GM21390 (cell line): Measurements from ENCODE around the gene DENND4B.
A peak's percentile ranks its signal among the peaks of the same experiment; 100 is the strongest.

ENCODE experiments used
- ATAC-seq: cut with Tn5 transposase; IDR thresholded peaks from one replicate; pipeline ENCODE4 v1.9.1; 2021; ENCODE audit not compliant: unreplicated experiment

The DENND4B gene

DNA sequence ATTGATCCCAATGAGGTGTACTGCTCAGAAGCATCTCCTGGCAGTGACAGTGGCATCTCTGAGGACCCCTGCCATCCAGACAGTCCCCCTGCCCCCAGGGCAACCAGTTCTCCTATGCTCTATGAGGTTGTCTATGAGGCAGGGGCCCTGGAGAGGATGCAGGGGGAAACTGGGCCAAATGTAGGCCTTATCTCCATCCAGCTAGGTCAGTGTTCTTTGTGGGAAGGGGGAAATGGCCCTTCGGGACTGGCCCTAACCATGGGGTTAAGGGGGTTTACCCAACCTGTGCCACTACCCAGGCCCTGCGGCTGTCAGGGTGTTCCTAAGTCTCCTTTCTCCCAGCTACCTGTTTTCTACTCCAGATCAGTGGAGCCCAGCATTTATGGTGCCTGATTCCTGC, 22.5 kb upstream of the DENND4B start:
- ATAC-seq, result no peak

DNA sequence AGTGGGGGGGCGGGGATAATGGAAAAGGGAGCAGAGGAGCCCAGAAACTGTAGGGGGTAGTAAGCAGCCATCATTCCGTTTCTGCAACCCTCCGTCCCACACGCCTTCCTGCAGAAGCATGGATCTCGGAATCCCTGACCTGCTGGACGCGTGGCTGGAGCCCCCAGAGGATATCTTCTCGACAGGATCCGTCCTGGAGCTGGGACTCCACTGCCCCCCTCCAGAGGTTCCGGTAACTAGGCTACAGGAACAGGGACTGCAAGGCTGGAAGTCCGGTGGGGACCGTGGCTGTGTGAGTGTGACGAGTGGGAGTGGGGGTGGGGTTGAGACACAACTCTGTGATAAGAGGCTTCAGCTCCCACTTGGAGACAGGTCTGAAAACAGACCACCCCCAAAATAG, 21.9 kb upstream of the DENND4B start:
- no peak for ATAC-seq

DNA sequence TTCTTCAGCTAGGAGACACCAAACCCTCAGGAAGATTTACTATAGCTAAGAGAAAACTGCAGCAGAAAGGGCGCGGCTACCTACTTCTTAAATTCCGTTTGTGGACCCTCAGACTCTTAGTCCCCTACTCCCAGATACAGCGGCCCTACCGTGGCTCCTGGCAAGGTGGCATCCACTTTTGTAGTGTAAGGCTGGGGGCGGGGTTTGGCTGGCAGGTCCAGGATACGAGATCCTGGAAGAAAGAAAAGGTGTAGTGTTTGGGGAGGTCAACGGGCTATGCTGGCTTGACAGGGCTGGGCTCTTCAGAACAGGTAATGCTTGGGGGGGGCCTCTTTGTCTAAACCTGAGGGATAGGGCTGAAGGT, 21.5 kb upstream of the DENND4B start:
- no peak for ATAC-seq

DNA sequence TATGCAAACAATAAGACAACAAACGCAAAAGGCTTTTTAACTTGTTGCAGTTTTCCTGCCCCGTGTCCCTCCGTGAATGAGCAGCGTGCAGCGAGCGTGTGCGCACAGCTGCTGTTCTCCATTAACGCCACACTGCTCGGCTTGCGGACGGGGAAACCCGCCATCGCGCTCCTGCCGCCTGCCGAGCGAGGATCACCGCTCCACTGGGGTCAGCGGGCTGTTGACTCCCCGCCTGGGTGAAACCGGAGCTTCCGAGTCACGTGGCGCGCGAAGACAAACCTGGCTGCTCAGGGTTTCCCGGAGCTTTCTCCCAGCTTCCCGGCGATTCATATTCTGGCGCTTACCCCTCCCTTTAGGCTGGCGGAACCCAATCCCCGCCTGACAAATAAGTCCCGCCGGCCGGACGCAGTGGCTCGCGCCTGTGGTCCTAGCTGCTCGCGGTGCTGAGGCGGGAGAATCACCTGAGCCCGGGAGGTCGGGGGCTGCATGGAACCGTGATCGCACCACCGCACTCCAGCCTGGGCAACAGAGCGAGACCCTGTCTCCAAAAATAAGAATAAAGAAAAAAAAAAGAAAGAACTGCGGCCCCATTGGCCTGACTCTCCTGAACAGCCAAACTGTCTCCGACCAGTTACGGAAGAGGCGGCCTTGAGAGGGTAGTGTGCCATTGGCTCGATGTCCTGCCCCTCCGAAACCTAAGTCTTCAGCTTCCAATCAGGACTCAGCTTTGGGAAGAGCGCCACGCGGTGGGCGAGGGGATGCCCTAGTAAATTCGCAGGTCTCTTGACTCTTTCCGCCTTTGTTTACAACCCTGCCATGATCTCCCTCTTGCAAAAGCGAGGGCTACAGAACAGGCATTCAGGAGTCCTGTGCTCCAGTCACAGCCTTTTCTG, 20.8 kb upstream of the DENND4B start, which contains the start of gene CREB3L4:
Gene CREB3L4, plus strand, starts transcription at position 796 of the 893 bp plus-strand sequence. CDS start 624 bp downstream, outside the sequence.
- ATAC-seq, result peak; percentile 61

DNA sequence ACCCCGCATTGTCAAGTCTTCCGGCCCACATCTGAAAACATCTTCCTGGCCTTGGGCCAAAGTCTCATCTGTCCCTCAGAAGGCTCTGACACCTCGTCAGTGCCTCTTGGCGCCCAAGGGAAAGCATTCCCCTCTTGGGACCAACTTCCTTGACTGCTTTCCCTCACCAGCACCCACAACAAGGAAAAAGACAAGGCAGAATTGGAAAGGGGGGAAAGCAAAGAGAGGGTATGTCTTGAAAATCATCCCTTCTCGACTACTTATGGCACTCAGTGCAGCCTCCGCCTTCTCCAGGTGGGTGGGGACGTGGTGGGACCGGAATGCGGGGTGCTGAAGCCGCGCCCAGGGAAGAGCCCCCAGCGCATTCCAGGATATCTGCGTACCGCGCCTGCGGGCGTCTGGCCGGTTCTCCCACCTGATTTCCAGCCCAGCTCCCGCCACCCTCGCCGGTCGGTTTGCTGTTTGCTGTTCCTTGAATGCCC, 17.4 kb upstream of the DENND4B start:
- no peak for ATAC-seq

DNA sequence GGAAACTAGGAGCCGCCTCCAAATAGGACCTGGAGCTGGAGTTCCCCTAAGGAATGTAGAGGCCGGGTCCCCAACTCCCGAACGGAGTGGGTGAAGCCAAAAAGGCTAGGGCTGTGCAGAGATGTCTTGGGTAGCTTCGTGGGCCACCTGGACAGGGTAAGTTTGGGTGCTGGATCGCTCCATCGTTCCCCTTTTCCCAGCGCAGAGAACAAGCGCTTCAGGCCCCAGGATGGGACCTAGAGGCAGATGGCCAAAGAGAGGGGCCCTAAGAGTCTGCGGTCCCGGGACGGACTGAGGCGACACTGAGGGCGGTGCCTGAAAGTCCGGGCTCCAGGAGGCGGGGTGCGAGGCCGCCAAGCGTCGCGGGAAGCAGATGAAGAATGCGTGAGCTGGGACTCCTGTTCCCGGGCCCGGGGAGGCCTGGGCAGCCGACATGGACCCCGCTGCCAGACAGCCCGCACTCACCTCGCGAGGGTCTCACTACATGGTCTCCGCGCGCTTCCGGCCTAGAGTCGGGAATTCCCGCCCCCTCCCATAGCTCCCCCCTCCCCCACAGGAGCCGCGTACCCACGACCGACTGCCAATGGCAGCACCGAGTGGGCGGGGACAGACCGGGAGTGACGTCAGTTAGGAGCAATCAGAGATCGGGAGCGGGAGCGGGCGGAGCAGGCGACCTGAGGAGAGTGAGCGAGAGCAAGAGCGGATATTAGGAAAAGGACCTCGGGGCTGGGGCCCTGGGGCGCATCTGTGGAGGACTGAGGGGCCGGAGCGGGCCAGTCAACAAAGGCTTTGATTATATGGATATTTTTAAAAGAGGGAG, 16.7 kb upstream of the DENND4B start, which contains the start of gene SLC39A1:
Gene SLC39A1, minus strand, starts transcription at position 508 of the 820 bp plus-strand sequence. CDS start 822 bp downstream, outside the sequence.
- ATAC-seq, result peak; percentile 43

DNA sequence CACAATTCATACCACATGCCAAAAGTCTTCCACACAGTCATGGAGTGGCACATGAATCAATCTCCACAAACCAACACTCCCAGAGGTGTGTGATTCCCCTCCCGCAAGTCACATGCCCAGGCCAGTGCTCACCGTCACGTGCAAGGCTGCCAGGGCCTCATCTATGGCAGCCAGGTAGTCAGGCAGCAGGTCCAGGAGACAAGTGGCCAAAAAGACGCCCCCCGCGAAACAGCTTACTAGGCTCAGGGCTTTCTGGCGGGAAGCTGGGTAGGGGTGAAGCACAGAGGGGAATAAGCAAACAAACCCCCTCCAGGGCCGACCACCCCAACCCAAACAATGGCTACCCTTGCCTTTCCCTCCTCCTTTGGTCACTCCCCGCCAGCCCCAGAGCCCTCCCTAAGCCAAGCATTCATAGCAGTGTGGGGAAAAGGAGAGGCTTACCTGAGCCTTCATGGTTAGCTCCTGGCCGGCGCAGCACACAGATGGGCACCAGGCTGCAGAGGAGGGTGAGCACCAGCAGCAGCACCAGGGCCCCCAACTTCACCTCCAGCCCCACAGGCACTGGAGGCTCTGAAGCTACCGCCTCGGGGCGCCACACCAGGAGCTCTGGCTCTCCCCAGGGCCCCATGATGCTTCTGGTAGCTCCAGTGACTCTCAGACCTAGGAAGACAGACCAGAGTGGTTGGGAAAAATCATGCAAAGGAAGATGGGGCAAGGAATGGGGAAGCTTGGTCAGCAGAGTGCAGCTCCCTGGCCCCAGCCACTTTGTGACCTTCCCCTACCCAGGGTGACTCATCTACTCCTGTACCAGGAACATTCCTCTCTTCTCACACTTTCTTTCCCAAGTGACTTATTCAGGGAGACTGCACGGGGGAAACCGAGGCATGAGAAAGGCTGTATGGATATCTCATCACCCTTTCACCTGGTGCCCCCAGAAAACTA, 15.8 kb upstream of the DENND4B start:
- ATAC-seq, result no peak

DNA sequence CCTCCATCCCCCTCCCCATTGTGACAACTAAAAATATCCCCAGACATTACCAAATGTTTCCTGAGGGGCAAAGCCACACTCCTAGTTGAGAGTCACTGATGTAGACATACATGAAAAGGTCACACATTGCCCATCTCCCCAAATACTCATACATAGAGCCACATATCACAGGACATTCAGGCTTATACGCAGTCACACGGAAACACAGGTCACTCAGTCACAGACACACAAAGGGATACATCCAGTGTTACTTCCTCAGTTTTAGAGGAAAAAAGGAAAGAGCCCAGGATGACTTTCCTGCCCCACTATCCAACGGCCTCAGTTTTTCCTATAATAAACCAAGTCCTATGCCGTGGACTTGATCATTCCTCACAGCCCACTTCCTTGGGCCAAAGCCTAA, 14.9 kb upstream of the DENND4B start:
- ATAC-seq, result no peak

DNA sequence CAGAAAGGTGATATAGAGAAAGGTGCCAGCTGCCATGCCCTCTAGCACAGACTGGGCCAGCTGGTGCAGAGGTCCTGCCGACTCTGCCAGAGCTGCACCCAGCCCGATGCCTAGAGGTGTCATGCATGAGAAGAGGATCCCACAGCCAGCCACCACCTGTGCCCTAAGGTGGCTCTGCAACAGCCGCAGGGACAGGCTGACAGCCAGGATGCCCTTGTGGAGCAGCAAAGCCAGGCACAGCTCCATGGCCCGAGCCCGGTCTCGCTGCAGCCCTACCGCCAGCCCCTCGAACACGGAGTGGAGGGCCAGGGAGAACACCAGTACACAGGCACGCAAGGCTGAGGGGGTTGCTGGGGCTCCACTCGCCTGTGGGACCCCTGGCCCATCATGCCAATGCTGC, 13.7 kb upstream of the DENND4B start:
- no peak for ATAC-seq

DNA sequence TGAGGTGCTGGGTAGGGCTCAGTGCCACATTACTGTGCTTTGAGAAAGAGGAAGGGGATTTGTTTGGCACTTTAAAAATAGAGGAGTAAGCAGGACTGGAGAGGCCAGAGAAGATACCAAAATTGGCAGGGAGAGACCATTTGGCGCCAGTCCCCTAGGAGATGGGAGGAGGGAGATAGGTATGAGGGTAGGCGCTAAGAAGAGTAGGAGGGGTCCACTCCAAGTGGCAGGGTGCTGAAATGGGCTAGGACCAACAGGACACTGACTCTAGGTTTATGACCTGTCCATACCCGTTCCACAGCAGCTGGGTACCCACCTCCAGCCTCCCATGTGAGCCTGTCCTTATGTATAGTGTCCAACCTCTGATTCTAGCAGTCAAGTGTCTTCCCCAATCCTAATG, 12.9 kb upstream of the DENND4B start:
- ATAC-seq, result no peak

DNA sequence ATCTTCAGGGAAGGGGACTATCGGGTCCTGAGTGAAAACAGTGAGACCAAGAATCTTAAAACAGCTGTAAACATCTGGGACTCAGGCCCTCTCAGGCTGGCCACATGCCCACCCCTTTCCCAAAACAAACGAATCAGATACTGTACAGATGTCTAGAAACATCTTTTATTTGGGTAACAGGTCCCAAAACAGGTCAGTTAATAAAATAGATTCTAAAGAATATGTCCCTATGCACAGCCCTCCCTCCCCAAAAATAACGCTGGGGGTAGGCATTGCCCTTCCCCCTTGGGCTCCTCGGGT, 12.4 kb upstream of the DENND4B start:
- ATAC-seq, result no peak

DNA sequence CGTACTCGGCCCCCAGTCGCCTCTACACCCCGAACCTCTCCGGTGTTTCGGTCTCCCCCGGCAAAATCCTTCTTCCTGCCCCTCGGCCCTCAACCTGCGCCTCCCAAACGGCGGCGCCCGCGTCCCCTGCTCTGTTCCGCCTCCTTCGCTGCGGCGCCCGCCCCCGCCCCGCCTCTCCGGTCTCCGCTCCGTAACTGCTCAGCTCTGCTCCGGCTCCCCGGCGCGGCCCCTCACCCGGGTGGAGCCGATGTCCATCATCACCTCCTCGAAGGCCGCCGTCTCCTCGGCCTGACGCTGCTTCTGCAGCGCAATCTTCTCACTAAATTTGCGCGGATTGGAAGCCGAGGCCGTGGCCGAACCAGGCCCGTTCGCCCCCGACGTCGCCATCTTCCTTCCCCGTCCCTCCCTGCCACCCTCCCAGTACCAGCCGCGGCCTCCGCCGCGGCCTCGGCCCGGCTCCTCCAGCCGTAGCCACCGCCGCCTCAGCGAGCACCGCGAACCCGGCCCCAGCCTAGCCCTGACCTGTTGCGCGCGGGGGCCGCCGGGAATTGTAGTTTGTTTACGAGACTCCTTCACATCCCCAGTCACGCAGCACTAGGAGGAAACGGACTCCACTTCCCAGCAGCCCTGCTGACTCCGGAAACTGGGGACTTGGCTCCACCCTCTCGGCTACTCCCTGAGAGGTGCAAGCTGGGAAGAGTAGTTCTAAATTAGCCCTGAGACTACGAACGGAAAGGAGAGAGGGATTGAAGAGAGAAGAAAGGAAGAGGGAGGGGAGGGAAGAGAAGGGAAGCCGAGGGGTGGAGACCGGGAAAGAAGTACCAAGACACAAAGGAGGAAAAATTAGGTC, 11.8 kb upstream of the DENND4B start, which contains the start of gene CRTC2:
Gene CRTC2, minus strand, starts transcription at position 502 of the 850 bp plus-strand sequence. Its CDS starts 115 bp downstream, at position 387.
- peak; percentile 75 for ATAC-seq

DNA sequence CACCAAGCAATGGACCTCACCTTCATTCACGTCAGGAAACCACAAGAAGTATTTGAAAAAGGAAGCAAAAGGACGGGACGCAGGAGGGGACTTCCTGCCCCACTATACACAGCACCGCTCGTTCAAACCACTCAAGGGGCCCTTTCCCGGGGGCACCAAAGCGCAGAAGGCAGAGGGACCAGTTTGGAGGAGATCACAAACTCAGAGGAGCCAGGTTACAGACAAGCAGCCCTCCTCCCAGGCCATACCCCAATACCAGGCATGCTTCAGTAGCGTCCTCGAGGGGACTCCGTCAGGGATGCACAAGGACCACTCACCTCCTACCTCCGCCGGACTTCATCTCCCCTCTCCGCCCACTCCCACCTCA, 11.2 kb upstream of the DENND4B start:
- ATAC-seq, result peak; percentile 22

DNA sequence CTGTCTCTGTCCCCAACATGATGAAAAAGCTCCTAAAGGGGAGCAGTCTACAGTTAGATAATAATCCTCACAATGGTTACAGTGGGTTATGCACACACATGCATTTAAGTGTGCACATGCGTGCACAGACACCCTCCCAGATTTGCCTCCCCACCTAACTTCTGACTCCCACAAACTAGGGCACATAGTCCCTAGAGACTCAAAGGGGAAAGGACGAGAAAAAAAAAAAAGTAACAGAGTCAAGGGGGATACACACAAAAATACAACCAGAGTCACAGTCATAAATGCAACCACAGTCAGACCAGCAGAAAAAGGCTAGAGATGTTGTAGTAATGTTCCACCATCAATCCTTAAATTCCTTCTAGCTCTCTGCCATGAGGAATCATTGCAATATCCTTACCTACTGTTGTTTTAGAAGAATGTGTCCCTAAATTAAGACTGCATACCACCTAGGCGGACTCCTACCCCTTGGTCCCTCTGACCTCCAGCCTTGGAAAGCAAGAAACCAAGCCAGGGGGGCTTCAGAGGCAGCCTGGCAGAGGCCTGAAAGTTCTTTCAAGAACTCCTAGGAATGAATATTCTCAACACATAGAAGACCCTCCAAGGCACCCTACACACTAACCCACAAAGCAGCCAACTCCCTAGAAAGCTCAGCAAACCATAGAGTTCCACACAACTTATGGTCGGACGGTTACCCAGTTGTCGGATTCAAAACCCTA, 10.6 kb upstream of the DENND4B start:
- no peak for ATAC-seq

DNA sequence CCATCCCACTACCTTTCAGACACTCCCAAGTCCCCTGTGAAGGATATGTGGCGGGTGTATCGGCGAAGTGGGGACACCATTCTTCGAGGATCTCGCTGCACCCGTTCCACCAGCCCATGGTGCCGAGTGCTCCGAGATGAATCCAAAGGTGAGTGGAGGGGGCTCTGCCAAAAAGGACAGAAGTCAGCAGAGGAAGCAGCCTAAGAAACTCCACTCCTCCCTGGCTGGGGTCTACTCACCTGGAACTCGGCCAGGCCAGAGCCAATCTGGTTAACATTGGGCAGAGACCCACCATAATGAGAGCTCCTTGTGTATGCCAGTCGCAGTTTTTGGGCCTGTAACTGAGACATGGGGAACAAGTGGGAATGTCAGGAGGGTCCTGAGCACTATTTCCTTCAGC, 8.3 kb upstream of the DENND4B start:
- ATAC-seq, result no peak

DNA sequence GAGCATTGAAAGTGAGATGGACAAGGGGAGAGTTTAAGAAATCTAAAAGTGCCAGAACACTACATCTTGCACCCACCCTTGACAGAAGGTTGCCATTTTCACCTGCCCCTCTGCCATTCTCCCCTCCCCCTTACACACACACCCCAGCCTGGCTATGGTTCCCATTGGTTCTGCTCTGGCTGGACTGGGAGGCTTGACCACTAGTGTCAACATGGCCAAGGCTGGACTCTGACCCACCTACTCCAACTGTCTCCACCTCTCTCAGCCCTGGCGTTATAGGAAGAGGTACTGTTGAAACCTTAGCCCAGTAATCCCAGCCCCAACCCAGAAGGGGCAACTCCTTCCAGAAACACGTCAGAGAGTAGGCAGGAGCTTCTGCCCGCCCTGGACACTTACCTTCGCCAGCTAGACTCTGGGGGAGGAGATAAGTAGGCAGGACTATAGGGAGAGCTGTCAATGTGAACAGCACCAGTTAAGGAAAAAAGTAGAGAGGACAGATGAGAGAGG, 7.4 kb upstream of the DENND4B start:
- ATAC-seq, result no peak

DNA sequence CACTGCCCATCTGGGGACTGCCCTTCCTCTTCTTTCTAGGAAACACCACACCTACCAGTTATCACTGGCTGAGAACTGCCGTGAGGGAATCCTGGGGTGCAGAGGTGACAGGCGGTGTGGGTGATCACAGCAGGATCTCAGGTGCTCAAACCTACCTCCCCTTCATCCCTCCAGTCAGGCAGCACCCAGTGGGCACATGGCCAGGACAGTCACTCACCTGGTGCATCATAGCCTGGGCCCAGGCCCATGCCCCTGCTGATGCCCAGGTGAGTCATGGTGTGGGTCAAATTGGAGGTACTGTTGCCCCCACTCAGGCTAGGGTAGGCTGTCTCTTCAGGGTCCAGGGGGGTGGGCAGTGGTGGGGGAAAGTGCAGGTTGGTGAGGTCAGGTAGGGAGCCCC, 5.3 kb upstream of the DENND4B start:
- ATAC-seq, result no peak

DNA sequence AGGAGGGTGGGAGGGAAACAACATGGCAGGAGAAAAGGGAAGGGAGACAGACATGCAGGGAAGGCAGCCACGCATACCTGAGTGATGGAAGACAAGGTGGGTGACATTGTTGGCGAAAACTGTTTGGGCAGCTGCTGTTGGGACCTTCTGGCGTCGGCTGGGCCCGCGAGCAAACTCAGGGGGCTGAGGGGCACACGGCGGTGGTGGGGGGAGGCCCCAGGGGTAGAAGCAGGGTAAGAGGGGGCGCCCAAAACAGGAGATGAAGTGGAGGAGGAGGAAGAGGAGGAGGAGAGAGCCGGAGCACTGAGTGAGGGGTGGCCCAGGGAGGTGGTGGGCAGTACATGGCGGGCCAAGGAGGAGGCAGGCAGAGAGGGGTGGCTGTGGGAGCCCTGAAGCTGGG, 4.7 kb upstream of the DENND4B start:
- ATAC-seq, result no peak
